ENCODE data around the gene AGBL4.

DNA sequence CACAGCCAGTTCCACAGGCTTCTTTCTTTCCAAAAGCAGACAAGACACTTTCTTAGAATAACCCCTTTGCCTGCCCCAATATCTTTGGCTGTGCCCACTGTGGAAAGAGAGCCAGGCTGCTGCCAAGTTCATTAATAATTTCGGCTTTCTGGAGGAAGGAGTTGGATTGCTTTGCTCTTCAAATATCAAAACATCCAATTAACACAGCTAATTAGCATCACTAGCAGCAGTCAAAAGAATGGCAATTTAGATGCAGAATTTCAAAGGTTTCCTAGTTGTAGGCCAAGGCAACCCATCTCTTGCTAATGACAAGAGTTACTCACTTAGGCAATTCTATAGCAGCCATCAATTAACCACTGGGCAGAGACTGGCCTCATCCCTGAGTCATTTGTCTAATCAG lies 1460.7 kb downstream of the AGBL4 start:
- TF ChIP-seq, protein P1, sequence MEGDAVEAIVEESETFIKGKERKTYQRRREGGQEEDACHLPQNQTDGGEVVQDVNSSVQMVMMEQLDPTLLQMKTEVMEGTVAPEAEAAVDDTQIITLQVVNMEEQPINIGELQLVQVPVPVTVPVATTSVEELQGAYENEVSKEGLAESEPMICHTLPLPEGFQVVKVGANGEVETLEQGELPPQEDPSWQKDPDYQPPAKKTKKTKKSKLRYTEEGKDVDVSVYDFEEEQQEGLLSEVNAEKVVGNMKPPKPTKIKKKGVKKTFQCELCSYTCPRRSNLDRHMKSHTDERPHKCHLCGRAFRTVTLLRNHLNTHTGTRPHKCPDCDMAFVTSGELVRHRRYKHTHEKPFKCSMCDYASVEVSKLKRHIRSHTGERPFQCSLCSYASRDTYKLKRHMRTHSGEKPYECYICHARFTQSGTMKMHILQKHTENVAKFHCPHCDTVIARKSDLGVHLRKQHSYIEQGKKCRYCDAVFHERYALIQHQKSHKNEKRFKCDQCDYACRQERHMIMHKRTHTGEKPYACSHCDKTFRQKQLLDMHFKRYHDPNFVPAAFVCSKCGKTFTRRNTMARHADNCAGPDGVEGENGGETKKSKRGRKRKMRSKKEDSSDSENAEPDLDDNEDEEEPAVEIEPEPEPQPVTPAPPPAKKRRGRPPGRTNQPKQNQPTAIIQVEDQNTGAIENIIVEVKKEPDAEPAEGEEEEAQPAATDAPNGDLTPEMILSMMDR (IDR thresholded peaks at IDR 0.05), result no peak
- TF ChIP-seq POLR2A (IDR thresholded peaks at IDR 0.05) (no peak), POLR2AphosphoS5 (IDR thresholded peaks at IDR 0.05) (no peak)

All from breast epithelium (tissue), 3 donors.